ENCODE results near the gene CFAP91.

CFAP91 gene

DNA sequence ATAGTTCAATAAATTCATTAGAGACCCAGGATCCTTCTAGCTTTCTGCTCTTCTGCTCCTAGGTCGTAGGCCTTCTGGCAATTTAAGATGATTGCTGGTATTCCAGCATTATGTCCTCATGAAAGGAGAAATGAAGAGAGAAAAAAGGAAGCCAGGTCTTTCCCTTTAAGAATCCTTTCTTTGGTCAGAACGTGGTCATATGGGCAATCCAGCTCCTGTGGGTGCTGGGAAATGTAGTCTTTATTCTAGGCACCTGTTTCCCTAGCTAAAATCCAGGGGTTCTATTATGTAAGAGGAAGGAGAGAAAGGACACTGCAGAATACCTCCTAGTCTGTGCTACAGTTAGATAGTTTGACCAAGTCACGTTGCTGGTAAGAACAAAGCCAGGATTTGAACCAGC is 43.6 kb downstream of the CFAP91 start:
- DNase-seq, result no peak

- no peak for DNase-seq
Measured at GRCh38 chr3:119747357-119747756, 44.5 kb downstream of the CFAP91 start.

DNA sequence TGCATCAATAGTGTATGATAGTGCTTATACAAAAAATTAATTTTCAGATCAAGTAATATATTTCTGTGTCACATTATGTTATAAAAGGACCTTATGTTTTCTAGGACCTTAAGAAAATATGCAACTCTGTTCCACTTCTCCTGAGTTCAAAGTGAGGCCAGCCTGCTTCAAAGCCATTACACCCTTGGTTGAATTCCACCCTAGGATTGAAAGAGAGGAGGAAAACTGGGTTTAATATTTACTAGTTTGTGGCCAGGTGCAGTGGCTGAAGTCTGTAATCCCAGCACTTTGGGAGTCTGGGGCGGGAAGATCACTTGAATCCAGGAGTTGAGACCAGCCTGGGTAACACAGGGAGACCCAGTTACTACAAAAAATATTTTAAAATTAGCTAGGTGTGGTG is 46.2 kb downstream of the CFAP91 start:
- DNase-seq, result no peak

DNA sequence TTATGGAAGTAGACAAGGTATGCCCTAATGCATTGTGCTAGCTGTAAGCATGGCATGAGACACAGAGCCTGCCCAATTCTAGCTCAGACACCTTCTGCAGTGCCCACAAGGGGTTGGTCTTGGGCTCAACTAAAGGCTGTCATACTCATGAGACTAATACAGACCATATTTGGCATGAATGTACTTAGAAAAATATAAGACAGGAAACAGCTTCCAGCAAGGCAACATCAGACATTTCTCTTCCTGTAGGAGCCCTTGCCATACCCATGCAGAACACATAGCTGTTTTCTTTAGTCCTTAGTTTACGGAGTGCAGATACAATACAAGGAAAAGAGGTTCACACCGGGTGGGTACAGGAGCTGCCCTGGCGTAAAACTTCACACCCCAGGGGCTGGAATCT is 48.6 kb downstream of the CFAP91 start:
- no peak for DNase-seq

Data from DMS153 (cell line).